SK-N-SH treated with all-trans-retinoic acid at 6 μM for 48 hours (cell line): Measurements from ENCODE around the gene KLF13.

ENCODE experiments used
- ATAC-seq: fragments of 200-7000 bp; cut with Tn5 transposase; 3 replicates; pipeline ENCODE4 v1.9.1; 2020; ENCODE audit warnings: mild to moderate bottlenecking, moderate library complexity
- ARNTL ChIP-seq: fragments of 450-650 bp; formaldehyde crosslinking; IDR thresholded peaks from 2 replicates; pipeline ENCODE4 v1.5.0; 2020; ENCODE audit warnings: low read depth, mild to moderate bottlenecking, moderate library complexity, borderline replicate concordance
- BACH2 ChIP-seq: fragments of 250-450 bp; sonication (Bioruptor Pico); IDR thresholded peaks from 2 replicates; pipeline ENCODE4 v1.9.0; 2021; ENCODE audit warnings: mild to moderate bottlenecking, borderline replicate concordance
- CREB5 ChIP-seq: fragments of 250-450 bp; sonication (Bioruptor Pico); IDR thresholded peaks from 2 replicates; pipeline ENCODE4 v1.5.1; 2020; ENCODE audit warnings: low read depth, mild to moderate bottlenecking, moderate library complexity
- CSDC2 ChIP-seq: fragments of 250-450 bp; sonication (Bioruptor Pico); IDR thresholded peaks from 2 replicates; pipeline ENCODE4 v1.5.0; 2020; ENCODE audit warnings: mild to moderate bottlenecking, moderate library complexity
- CSRNP3 ChIP-seq: fragments of 250-450 bp; sonication (Bioruptor Pico); IDR thresholded peaks from 2 replicates; pipeline ENCODE4 v1.5.1; 2021; ENCODE audit warnings: mild to moderate bottlenecking, moderate library complexity
- ESRRG ChIP-seq: fragments of 250-450 bp; sonication (Bioruptor Pico); IDR thresholded peaks from 2 replicates; pipeline ENCODE4 v1.6.1; 2021; ENCODE audit warnings: mild to moderate bottlenecking
- ISL1 ChIP-seq: fragments of 250-450 bp; sonication (Bioruptor Pico); IDR thresholded peaks from 2 replicates; pipeline ENCODE4 v2.1.2; 2022; ENCODE audit warnings: mild to moderate bottlenecking, moderate library complexity
- OSR1 ChIP-seq: fragments of 250-450 bp; sonication (Bioruptor Pico); IDR thresholded peaks from 2 replicates; pipeline ENCODE4 v1.8.0; 2022; ENCODE audit warnings: moderate library complexity, mild to moderate bottlenecking, inconsistent platforms
- POU6F1 ChIP-seq: fragments of 250-450 bp; sonication (Bioruptor Pico); IDR thresholded peaks from 2 replicates; pipeline ENCODE4 v1.8.0; 2021; ENCODE audit warnings: low read depth, mild to moderate bottlenecking, moderate library complexity, borderline replicate concordance
- PPARA ChIP-seq: fragments of 250-450 bp; sonication (Bioruptor Pico); IDR thresholded peaks from 2 replicates; pipeline ENCODE4 v1.5.0; 2020; ENCODE audit warnings: mild to moderate bottlenecking, borderline replicate concordance
- SNAI2 ChIP-seq: fragments of 250-450 bp; sonication (Bioruptor Pico); IDR thresholded peaks from 2 replicates; pipeline ENCODE4 v1.5.0; 2020; ENCODE audit warnings: mild to moderate bottlenecking, moderate library complexity
- TCF4 ChIP-seq: fragments of 250-450 bp; sonication (Bioruptor Pico); IDR thresholded peaks from 2 replicates; pipeline ENCODE4 v1.8.0; 2021; ENCODE audit warnings: mild to moderate bottlenecking, moderate library complexity, borderline replicate concordance
- TOX ChIP-seq: fragments of 250-450 bp; sonication (Bioruptor Pico); IDR thresholded peaks from 2 replicates; pipeline ENCODE4 v1.8.0; 2021; ENCODE audit warnings: mild to moderate bottlenecking, moderate library complexity, borderline replicate concordance
- TSHZ2 ChIP-seq: fragments of 250-450 bp; sonication (Bioruptor Pico); IDR thresholded peaks from 2 replicates; pipeline ENCODE4 v1.5.0; 2020; ENCODE audit warnings: mild to moderate bottlenecking, moderate library complexity
- ZC3H10 ChIP-seq: fragments of 250-450 bp; sonication (Bioruptor Pico); IDR thresholded peaks from 2 replicates; pipeline ENCODE4 v1.5.1; 2021; ENCODE audit warnings: mild to moderate bottlenecking, moderate library complexity
- ZFP3 ChIP-seq: fragments of 250-450 bp; sonication (Bioruptor Pico); IDR thresholded peaks from 2 replicates; pipeline ENCODE4 v1.5.0; 2020; ENCODE audit warnings: mild to moderate bottlenecking, moderate library complexity
- ZFP30 ChIP-seq: fragments of 450-650 bp; formaldehyde crosslinking; IDR thresholded peaks from 2 replicates; pipeline ENCODE4 v1.5.0; 2022; ENCODE audit warnings: mild to moderate bottlenecking, moderate library complexity
- ZNF565 ChIP-seq: fragments of 450-650 bp; formaldehyde crosslinking; conservative IDR thresholded peaks from 2 replicates; pipeline ENCODE4 v1.5.0; 2020; ENCODE audit warnings: low read depth, mild to moderate bottlenecking, moderate library complexity
- ZNF70 ChIP-seq: fragments of 450-650 bp; formaldehyde crosslinking; IDR thresholded peaks from 2 replicates; pipeline ENCODE4 v1.5.0; 2020; ENCODE audit warnings: mild to moderate bottlenecking, moderate library complexity
- ZNF8 ChIP-seq: fragments of 450-650 bp; formaldehyde crosslinking; IDR thresholded peaks from 2 replicates; pipeline ENCODE4 v1.5.0; 2020; ENCODE audit warnings: mild to moderate bottlenecking, moderate library complexity

KLF13 gene

GRCh38 chr15:31293655-31294054, 33.0 kb upstream of the KLF13 start (continued):
- TF ChIP-seq CSRNP3 (CRISPR knock-in tag) (no peak), OSR1 (CRISPR knock-in tag) (no peak), BACH2 (no peak), POU6F1 (CRISPR knock-in tag) (no peak), SNAI2 (CRISPR knock-in tag) (no peak), ZFP30 (CRISPR knock-in tag) (no peak), ZNF8 (no peak)

- TF ChIP-seq ZC3H10 (CRISPR knock-in tag) (no peak), OSR1 (CRISPR knock-in tag) (no peak), POU6F1 (CRISPR knock-in tag) (no peak), PPARA (CRISPR knock-in tag) (no peak)
- TF ChIP-seq, all 23 proteins: peak for 0
- ATAC-seq: no peak
Measured at GRCh38 chr15:31294067-31294466, 32.6 kb upstream of the KLF13 start.

GRCh38 chr15:31295658-31296057, 31.0 kb upstream of the KLF13 start:
- no peak for TF ChIP-seq ZNF70
- no peak for TF ChIP-seq ZFP3 (CRISPR knock-in tag)
- no peak for TF ChIP-seq ISL1 (CRISPR knock-in tag)
- no peak for TF ChIP-seq BACH2
- no peak for TF ChIP-seq PPARA (CRISPR knock-in tag)
- TF ChIP-seq ARNTL (CRISPR knock-in tag): no peak
- TF ChIP-seq ESRRG (CRISPR knock-in tag): no peak
- TF ChIP-seq ZNF565: no peak
- no peak for TF ChIP-seq OSR1 (CRISPR knock-in tag)
- TF ChIP-seq ZC3H10 (CRISPR knock-in tag): no peak
- TF ChIP-seq CSRNP3 (CRISPR knock-in tag): no peak
- no peak for TF ChIP-seq CREB5 (CRISPR knock-in tag)
- no peak for TF ChIP-seq TCF4 (CRISPR knock-in tag)
- no peak for TF ChIP-seq TSHZ2 (CRISPR knock-in tag)
- TF ChIP-seq TOX: no peak
- TF ChIP-seq CSDC2 (CRISPR knock-in tag): no peak
- TF ChIP-seq POU6F1 (CRISPR knock-in tag): no peak
- no peak for TF ChIP-seq ZNF8
- ATAC-seq: no peak
